ENCODE data around the gene CHST2.
"Not testable (repeated sequence)": the region's sequence is repeated elsewhere in the genome, so short reads cannot be mapped to it uniquely, and the experiment has no call there.

The CHST2 gene

GRCh38 chr3:143132246-143132980, 12.8 kb downstream of the CHST2 start:
- DNase-seq (ENCODE audit: low spot score): no peak

- no peak for DNase-seq (ENCODE audit: low spot score)
Observed at GRCh38 chr3:143134471-143134870, 14.9 kb downstream of the CHST2 start.

- DNase-seq (ENCODE audit: low spot score): no peak
Observed at GRCh38 chr3:143135150-143135549, 15.6 kb downstream of the CHST2 start.

GRCh38 chr3:143137435-143138036, 18.0 kb downstream of the CHST2 start:
- no peak for DNase-seq (ENCODE audit: low spot score)

- no peak for DNase-seq (ENCODE audit: low spot score)
Observed at GRCh38 chr3:143138953-143139352, 19.4 kb downstream of the CHST2 start.

GRCh38 chr3:143139762-143140161, 20.2 kb downstream of the CHST2 start:
- DNase-seq (ENCODE audit: low spot score): no peak

GRCh38 chr3:143140550-143140949, 21.0 kb downstream of the CHST2 start:
- no peak for DNase-seq (ENCODE audit: low spot score)

GRCh38 chr3:143142354-143142753, 22.8 kb downstream of the CHST2 start:
- DNase-seq (ENCODE audit: low spot score): no peak

GRCh38 chr3:143145906-143146305, 26.3 kb downstream of the CHST2 start:
- DNase-seq (ENCODE audit: low spot score): no peak

- DNase-seq (ENCODE audit: low spot score): no peak
Observed at GRCh38 chr3:143146486-143147274, 27.1 kb downstream of the CHST2 start.

GRCh38 chr3:143147707-143148106, 28.1 kb downstream of the CHST2 start:
- DNase-seq (ENCODE audit: low spot score): no peak

GRCh38 chr3:143150071-143150470, 30.5 kb downstream of the CHST2 start:
- no peak for DNase-seq (ENCODE audit: low spot score)

- no peak for DNase-seq (ENCODE audit: low spot score)
Observed at GRCh38 chr3:143151004-143151731, 31.6 kb downstream of the CHST2 start.

GRCh38 chr3:143152043-143152442, 32.5 kb downstream of the CHST2 start:
- DNase-seq (ENCODE audit: low spot score): no peak

GRCh38 chr3:143155756-143156155, 36.2 kb downstream of the CHST2 start:
- no peak for DNase-seq (ENCODE audit: low spot score)

GRCh38 chr3:143158014-143158988, 38.7 kb downstream of the CHST2 start:
- DNase-seq (ENCODE audit: low spot score): no peak

GRCh38 chr3:143160437-143160836, 40.9 kb downstream of the CHST2 start:
- DNase-seq (ENCODE audit: low spot score): no peak

- no peak for DNase-seq (ENCODE audit: low spot score)
Observed at GRCh38 chr3:143163562-143164100, 44.1 kb downstream of the CHST2 start.

- no peak for DNase-seq (ENCODE audit: low spot score)
Observed at GRCh38 chr3:143165211-143165610, 45.6 kb downstream of the CHST2 start.

- not testable (repeated sequence) for DNase-seq (ENCODE audit: low spot score)
Observed at GRCh38 chr3:143165612-143166285, 46.2 kb downstream of the CHST2 start.
